ENCODE results near the gene FBXL20.

- TF ChIP-seq GATA3 (IDR thresholded peaks at IDR 0.05; ENCODE audit: low read depth, low read length), result no peak
- no peak for TF ChIP-seq GATA2 (IDR thresholded peaks at IDR 0.05; ENCODE audit: low read depth, low read length)
These were observed 60.7 kb downstream of the FBXL20 start for GRCh38 chr17:39340731-39341130.
